Activated naive CD4-positive, alpha-beta T cell treated with anti-CD3 and anti-CD28 coated beads, Interleukin-2, amount 50 U/mL, for 72 hours (primary cell): Measurements from ENCODE around the gene SRRM4. TPM values are rescaled to one million over a fixed set of nuclear protein-coding genes. Genes with fewer than 3 reads are reported as not detected.

ENCODE experiments used
- ATAC-seq, 2 donors: fragments of 150-1000 bp; cut with Tn5 transposase; 2 replicates each; pipeline ENCODE4 v1.10.0; 2021; ENCODE audit warnings: mild to moderate bottlenecking in 2 of 2, moderate library complexity in 2 of 2
- DNase-seq, 2 donors: peaks; one replicate each; pipeline ENCODE4 v3.0.0; 2021 to 2022; ENCODE audit warnings: low spot score in 2 of 2
- H3K27ac Mint-ChIP-seq, 2 donors: one replicate each; pipeline ENCODE4 v1.8.0; 2022; ENCODE audit warnings: mild to moderate bottlenecking in 2 of 2, mixed read lengths in 2 of 2
- H3K36me3 Mint-ChIP-seq, 2 donors: one replicate each; pipeline ENCODE4 v1.8.0; 2022; ENCODE audit warnings: mixed read lengths in 2 of 2
- H3K9me3 Mint-ChIP-seq, 2 donors: one replicate each; pipeline ENCODE4 v1.8.0; 2022; ENCODE audit warnings: mixed read lengths in 2 of 2
- total RNA-seq, 2 donors: library from RNA; stranded (reverse); gene quantifications; one replicate each; pipeline ENCODE4 v1.2.3, GENCODE V29; 2022

SRRM4 gene
- total RNA-seq, 2 donors from 2014 or later, result not detected

DNA sequence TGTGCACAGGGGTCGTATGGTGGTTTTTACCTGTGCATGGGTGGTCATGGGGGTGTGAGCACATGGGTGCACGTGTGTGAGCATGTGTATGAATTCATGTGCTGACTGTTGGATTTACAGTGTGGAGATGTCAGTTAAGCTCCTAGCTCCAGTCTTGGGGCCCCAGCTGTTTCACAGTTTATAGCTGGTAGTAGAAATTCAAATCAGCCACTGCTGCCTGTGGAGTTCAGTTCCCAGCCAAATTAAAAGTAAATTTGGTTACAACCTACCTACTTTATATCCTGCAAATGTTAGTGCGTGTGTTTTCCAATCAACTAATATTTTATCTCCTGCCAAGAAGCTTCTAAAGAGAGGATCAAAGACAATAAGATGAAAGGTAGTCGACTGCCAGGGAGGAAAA is 141.4 kb downstream of the SRRM4 start:
- no peaks in the 10 kb centered on the region for H3K36me3 Mint-ChIP-seq
- DNase-seq (no peak), ATAC-seq (no peak)
- H3K27ac Mint-ChIP-seq, result no peak overlapping the region
- H3K9me3 Mint-ChIP-seq, result no peaks in the 10 kb centered on the region

DNA sequence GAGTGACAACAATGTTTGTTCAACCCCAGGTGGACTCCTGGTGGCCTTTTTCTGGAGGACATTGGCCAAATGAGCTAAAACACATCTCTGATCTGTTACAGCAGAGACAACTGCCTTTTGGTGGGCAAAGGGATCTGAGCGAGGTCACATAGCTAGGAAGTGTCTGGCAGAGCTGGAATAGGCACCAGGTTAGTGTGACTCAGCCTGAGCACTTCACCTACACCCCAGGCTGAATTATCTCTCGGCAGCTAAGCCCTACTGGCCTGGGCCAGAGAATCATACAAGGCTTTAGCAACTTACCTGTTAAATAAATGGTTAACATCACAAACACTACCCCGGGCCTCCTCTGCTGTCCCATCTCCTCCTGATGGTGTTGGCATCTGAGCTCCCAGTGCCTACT is 147.2 kb downstream of the SRRM4 start:
- H3K9me3 Mint-ChIP-seq, result peaks cover 12 to 23% of the 10 kb centered on the region in 2 donors
- H3K36me3 Mint-ChIP-seq, result no peaks in the 10 kb centered on the region
- ATAC-seq (no peak), DNase-seq (no peak)
- no peak overlapping the region for H3K27ac Mint-ChIP-seq

DNA sequence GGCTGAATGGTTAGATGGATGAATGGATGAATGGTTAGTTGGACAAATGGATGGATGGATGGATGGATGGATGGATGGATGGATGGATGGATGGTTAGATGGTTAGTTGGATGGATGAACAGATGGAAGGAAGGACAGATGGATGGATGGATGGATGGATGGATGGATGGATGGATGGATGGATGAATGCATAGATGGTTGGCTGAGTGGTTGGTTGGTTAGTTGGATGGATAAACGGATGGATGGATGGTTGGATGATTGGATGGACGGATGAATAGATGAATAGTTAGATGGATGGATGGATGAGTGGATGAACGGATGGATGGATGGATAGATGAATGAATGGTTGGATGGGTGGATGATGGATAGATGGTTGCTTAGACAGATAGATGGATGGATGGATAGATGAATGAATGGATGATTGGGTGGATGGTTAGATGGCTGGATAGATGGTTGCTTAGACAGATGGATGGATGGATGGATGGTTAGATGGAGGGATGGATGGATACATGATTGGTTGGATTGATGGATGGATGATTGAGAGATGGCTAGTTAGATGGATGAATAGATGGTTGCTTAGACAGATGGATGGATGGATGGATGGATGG is 148.6 kb downstream of the SRRM4 start:
- Mint-ChIP-seq H3K9me3 (peaks cover 17 to 31% of the 10 kb centered on the region in 2 donors), H3K36me3 (no peaks in the 10 kb centered on the region), H3K27ac (no peak overlapping the region)
- ATAC-seq, result no peak
- no peak for DNase-seq

DNA sequence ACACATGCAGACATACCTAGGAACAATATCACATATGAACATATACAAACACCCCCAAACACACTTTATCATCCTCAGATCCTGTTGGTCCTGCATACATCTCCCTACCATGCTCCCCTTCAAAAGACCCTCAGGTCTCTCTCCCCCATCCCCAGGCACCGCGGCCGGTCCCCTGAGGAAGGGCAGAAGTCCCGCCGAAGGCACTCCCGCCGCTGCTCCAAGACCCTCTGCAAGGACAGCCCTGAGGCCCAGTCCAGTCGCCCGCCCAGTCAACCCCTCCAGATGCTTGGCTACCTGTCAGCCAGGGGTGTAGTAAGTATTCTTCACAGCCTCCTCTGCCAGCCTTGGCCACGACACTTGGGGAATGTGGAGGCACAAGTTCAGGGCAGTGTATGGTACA is 149.2 kb downstream of the SRRM4 start:
- Mint-ChIP-seq H3K36me3 (no peaks in the 10 kb centered on the region), H3K9me3 (peaks cover 20 to 31% of the 10 kb centered on the region in 2 donors), H3K27ac (no peak overlapping the region)
- ATAC-seq (no peak), DNase-seq (no peak)

DNA sequence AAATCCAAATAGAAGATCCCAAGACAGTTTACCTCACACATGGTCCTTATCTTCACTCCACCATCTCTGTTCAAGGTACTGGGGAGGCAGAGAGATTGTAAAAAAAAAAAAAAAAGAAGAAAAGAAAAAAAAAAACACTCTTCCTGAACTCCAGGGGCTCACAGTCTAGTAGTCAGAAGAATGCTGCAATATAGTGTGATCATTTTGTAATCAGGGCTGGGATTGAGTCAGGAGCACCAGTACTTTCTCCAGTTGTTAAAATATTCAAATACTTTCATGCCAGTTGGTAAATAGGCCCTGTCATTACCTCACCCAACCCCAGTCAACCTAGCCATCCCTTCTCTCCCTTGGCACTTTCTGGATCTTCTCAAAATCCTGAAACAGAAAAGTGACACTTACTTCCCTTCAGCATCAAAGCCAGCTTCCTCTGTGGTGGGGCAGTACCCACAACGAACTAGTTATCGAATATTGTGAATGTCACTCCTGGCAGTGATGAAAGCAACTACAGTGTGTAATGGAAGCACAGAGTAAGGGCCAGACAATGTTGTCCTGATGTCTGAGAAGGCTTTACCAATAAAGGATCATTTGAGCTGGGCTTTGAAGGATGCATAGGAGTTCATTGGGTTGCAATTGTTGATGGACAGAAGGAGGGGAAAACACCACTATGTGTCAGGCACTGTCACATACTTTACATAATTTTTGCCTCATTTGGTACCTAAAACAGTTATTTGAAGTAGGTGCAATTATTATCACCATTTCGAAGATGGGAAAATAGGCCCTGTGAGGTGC is 153.1 kb downstream of the SRRM4 start:
- Mint-ChIP-seq H3K9me3 (peaks cover 15 to 23% of the 10 kb centered on the region in 2 donors), H3K36me3 (no peaks in the 10 kb centered on the region), H3K27ac (no peak overlapping the region)
- DNase-seq (no peak), ATAC-seq (no peak)

DNA sequence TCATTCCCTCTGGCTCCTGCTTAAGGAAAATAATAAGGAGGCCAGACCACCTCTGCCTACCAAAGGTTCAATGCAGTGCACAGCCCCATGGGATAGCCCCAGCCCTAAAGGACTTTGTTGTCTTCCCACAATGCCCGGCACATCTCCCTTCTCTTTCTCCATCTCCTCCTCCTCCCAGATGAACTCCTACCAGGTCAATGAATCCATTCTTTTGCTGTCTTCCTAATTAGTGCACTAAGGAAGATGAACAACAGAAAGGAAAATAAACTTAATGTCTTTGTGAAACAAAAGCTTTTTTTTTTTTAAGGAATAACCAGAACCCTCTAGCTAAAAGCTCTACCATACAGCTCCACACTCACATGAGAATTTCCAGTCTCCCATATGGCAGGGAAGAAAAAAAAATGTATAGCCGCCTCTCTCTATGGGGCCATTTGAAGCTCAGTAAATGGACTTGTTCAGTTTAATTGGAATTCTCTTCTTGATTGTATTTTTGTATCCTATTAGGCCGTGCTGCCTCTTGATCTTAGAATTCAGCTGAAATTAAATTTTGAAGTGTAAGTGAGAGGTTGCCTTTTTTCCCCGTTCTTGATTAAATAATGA is 155.6 kb downstream of the SRRM4 start:
- ATAC-seq (no peak), DNase-seq (no peak)
- H3K36me3 Mint-ChIP-seq, result no peaks in the 10 kb centered on the region
- H3K27ac Mint-ChIP-seq, result no peak overlapping the region
- peaks cover 11 to 18% of the 10 kb centered on the region in 2 donors for H3K9me3 Mint-ChIP-seq

DNA sequence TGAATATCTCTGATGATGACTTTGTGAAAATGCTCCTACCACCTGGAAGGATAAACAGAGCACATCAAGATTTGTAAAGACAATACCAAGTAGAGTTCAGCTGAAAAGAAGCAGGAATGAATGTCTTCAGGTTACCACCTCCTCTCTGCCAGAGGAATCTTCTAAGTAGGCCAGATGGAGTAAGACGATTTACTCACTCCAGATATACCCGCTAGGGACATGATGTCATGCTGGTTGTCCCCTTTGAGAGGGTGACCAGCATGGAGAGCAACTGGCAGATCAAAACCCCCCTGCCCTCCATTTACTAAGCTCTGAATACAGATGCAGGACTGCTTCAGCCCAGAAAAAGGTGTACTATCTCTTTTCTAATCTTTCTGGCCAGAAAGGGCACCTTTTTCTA is 158.1 kb downstream of the SRRM4 start:
- ATAC-seq, result no peak
- Mint-ChIP-seq H3K36me3 (no peaks in the 10 kb centered on the region), H3K9me3 (peaks cover 8 to 12% of the 10 kb centered on the region in 2 donors), H3K27ac (no peak overlapping the region)
- DNase-seq, result no peak

GRCh38 chr12:119145367-119145766 is 164.0 kb downstream of the SRRM4 start:
- DNase-seq (no peak), ATAC-seq (no peak)
- Mint-ChIP-seq H3K36me3 (peaks cover 0 to 7% of the 10 kb centered on the region in 2 donors), H3K9me3 (peaks cover 5 to 10% of the 10 kb centered on the region in 2 donors), H3K27ac (no peak overlapping the region)

GRCh38 chr12:119147847-119148448 is 166.6 kb downstream of the SRRM4 start:
- Mint-ChIP-seq H3K9me3 (peaks cover 0 to 14% of the 10 kb centered on the region in 2 donors), H3K27ac (no peak overlapping the region), H3K36me3 (peaks cover 6 to 20% of the 10 kb centered on the region in 2 donors)
- no peak for ATAC-seq
- DNase-seq, result no peak

- H3K9me3 Mint-ChIP-seq, result peaks cover 6 to 20% of the 10 kb centered on the region in 2 donors
- no peak overlapping the region for H3K27ac Mint-ChIP-seq
- no peak for ATAC-seq
- H3K36me3 Mint-ChIP-seq, result peaks cover 6 to 20% of the 10 kb centered on the region in 2 donors
- DNase-seq, result no peak
Observed at GRCh38 chr12:119149270-119149669, 167.9 kb downstream of the SRRM4 start.

- no peak for ATAC-seq
Observed at GRCh38 chr12:119151445-119152026, 170.2 kb downstream of the SRRM4 start.

DNA sequence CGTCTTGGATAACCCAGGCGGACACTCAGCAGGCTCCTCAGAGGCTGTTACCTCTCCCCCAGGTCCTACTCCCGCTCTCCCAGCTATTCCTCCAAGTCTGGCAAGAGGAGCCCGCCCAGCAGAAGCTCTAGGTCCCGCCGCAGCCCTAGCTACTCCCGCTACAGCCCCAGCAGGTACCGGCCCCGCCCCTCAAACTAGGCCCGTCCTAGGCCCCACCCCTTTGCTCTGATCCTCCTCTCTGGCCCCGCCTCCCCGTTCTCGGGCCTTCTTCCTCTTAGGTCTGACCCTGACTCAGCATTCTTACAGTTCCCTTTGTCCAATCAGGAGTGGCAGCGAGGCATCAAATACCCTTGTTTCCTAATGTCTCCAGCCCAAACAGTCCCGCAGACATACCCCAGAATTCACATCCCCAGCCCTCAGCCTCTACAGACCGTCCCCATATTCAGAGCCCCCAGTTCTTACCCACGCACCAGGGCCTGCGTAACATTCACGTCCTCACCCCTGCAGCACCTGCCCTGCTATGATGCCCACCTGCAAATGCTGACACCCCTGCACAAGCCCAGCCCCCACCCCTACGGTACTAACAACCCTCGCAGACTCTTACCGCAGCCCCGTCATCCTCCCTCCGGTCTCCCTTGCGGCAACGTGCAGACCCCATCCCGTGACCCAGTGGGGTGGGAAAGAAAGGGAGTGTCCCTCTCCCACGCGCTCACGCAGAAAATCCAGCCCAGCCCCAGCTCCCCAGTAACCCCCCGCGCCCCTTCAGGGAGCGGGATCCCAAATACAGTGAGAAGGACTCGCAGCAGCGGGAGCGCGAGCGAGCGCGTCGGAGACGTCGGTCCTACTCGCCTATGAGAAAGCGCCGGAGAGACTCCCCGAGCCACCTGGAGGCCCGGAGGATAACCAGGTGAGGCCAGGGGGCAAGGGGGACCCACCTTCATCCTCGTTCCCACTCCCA is 172.4 kb downstream of the SRRM4 start:
- DNase-seq (no peak), ATAC-seq (peak in 1 of 2 donors; percentile 34)
- H3K27ac Mint-ChIP-seq, result no peak overlapping the region
- peaks cover 6 to 14% of the 10 kb centered on the region in 2 donors for H3K9me3 Mint-ChIP-seq
- peaks cover 6 to 12% of the 10 kb centered on the region in 2 donors for H3K36me3 Mint-ChIP-seq

More at GRCh38 chr12:119151445-119152026, 170.2 kb downstream of the SRRM4 start:
- H3K9me3 Mint-ChIP-seq, result peaks cover 6 to 14% of the 10 kb centered on the region in 2 donors
- no peak overlapping the region for H3K27ac Mint-ChIP-seq
- DNase-seq, result no peak
- peaks cover 6 to 12% of the 10 kb centered on the region in 2 donors for H3K36me3 Mint-ChIP-seq

DNA sequence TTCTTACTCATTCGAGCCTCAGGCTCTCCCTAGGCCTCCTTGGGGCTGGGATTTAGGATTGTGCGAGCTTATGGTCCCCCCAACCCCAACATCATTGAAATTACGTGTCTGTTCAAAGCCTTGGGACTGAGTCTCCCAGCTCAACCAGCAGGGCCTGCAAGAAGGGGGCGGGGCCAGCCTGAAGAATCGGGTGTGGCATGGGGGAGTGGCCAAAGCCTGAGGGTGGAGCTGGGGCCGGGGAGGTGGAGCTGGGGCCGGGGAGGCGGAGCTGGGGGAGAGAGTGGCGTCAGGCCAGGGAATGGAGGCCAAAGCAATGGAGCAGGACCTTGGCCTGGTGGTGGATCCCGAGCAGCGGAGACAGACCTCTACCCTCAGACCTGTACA is 173.1 kb downstream of the SRRM4 start:
- DNase-seq (no peak), ATAC-seq (no peak)
- Mint-ChIP-seq H3K27ac (no peak overlapping the region), H3K36me3 (peaks cover 6 to 12% of the 10 kb centered on the region in 2 donors), H3K9me3 (peaks cover 6 to 14% of the 10 kb centered on the region in 2 donors)

- Mint-ChIP-seq H3K9me3 (peaks cover 6 to 13% of the 10 kb centered on the region in 2 donors), H3K27ac (no peak overlapping the region), H3K36me3 (peaks cover 4 to 11% of the 10 kb centered on the region in 2 donors)
- DNase-seq (no peak), ATAC-seq (no peak)
Observed at GRCh38 chr12:119156401-119157044, 175.2 kb downstream of the SRRM4 start.

DNA sequence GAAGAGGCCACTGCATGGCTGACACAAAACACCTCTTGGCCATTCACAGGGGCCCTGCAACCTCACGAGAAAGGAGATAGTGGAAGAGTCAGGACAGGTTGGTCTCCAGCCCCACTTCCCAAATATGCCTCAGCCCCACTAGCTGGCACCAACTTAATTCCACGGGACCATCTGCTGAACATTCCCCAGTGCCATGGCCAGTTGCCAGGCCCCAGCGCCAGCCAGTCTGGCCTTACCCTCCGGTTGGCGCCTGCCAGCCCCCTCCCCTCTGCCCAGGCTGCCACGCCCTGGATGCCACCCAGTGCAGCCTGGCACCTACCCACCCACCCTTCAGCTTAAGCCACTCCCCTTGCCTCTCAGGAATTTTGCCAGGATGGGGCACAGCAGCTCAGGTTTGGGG is 176.2 kb downstream of the SRRM4 start:
- Mint-ChIP-seq H3K9me3 (peaks cover 6% of the 10 kb centered on the region in 2 donors), H3K27ac (no peak overlapping the region)
- DNase-seq, result no peak

More for the DNA sequence above, 176.2 kb downstream of the SRRM4 start:
- no peak for ATAC-seq
- peaks cover 0 to 2% of the 10 kb centered on the region in 2 donors for H3K36me3 Mint-ChIP-seq
